Activated effector memory CD4-positive, alpha-beta T cell treated with anti-CD3 and anti-CD28 coated beads, Interleukin-2, amount 50 U/mL, for 16 hours (primary cell): Measurements from ENCODE around the gene ZFYVE16.
"Not testable (repeated sequence)": the region's sequence is repeated elsewhere in the genome, so short reads cannot be mapped to it uniquely, and the experiment has no call there.

Experiments used
- DNase-seq: peaks from one replicate; pipeline ENCODE4 v3.0.0-alpha.2; 2020

ZFYVE16 gene

DNA sequence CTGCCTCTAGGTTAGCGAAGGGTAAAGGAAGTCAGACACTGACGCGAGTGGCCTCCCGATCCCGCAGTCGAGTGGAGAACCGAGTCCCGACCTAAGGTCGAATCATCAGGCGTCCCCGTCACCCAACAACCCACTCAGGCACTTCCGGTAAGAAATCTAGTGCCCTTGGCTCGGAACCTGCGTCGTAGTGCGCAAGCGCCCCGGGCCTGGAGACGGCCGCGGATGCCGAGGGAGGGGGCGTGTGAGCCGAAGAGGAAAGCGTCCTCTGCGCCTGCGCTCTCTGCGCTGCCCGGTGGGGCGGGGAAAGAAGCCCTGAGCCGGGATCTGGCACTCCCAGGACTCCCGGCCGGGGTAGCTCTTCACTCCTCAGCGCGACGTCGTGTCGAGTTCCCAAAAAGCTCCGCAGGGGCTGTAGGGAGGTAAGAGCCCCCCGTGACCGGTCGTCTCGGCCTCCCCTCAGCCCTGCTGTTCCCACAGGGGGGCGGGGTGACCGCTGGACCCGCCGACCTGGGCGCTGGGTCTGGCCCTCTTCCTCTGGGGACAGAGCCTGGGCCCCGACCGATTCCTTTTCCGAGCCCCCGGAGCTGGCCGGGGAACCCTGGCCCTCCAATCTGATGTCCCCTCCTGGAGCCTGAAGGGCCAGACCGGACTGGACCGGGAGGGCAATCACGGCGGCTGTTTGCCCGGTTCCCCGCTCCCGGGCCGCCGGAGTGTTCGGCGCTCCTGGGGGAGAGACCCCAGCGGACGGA, at the start of gene ZFYVE16:
Gene ZFYVE16 (plus strand): TSS at position 330 of the 749 bp plus-strand sequence. CDS start 26,084 bp downstream, outside the sequence.
- peak; percentile 99 for DNase-seq

DNA sequence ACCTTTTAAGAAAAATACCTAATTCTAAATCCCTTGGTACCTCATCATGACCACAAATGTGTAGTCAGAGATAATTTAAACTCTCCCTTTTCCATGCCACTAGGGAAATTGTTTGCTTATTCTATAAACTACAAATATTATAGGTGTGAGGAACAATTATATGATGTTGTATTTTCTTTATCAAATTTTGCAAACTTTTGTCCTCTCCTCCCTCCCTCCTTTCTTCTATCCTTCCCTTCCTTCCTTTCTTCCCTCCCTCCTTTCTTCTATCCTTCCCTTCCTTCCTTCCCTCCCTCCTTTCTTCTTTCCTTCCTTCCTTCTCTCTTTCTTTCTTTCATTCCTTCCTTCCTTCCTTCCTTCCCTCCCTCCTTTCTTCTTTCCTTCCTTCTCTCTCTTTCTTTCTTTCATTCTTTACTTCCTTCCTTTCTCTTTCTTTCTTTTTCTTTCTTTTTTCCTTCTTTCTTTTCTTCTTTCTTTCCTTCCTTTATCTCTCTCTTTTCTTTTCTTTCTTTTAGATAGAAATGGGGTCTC, 46.9 kb upstream of the ZFYVE16 start:
- DNase-seq, result no peak

DNA sequence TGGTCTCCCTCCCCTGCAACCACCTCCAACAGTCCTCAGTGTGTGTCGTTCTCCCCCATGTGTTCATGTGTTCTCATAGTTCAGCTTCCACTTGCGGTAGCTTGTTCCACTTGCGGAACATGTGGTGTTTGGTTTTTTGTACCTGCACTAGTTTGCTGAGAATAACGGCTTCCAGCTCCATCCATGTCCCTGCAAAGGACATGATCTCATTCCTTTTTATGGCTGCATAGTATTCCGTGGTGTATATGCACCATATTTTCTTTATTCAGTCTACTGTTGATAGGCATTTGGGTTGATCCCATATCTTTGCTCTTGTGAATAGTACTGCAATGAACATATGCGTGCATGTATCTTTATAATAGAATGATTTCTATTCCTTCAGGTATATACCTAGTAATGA, 43.0 kb upstream of the ZFYVE16 start:
- no peak for DNase-seq

DNA sequence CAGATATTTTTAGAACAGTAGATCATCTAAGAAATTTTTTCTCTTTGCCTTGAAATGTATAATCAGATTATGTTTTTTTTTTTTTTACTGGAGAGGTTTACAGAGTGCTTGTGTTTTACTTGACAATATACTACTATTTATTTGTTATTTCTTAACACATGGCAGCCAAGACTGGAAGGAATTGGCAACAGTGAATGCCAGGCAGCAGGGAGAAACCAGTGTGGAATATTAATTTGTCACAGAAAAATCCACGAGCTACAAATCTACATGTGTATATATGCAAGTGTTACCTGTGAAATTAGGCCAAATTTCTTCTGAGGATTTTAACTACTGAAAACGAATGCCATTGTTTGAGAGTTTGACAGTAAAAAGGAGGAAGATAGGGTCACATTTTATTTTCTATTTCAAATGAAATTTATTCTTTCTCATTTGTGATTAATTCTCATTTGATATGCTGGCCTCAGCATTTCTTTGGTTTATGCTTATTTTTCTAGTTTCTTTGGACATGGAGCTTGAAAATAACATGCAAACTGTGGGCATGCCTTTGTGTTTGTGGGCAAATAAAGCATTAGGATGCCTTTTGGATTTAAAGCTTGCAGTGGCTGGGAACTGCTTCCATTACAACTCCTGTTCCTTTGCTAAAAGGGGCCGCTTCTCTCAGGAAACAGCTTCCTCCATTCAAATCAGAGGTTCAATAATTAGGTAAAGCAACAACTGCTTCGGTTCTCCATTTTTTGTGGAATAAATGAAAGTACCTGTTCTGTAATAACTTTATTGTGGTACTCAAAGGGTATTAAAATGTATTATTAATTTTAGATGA, 39.0 kb upstream of the ZFYVE16 start:
- no peak for DNase-seq

DNA sequence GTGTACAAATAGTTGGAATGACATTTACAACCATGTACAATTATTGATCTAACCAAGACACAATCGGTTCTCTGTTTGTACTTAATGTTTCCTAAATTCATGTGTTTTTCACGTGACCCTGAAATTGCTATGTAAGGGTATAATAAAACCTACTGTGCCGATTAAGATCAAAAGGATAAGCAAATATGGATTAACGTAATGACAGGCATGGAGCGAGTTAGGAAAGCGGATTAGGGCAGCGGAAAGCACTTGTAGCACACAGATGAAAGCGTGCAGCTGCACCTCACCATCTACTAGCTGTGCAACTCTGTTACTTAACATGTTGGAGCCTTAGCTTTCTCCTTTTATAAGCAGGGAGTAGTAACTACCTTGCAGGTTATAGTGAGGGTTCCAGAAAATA, 38.3 kb upstream of the ZFYVE16 start:
- DNase-seq, result no peak

DNA sequence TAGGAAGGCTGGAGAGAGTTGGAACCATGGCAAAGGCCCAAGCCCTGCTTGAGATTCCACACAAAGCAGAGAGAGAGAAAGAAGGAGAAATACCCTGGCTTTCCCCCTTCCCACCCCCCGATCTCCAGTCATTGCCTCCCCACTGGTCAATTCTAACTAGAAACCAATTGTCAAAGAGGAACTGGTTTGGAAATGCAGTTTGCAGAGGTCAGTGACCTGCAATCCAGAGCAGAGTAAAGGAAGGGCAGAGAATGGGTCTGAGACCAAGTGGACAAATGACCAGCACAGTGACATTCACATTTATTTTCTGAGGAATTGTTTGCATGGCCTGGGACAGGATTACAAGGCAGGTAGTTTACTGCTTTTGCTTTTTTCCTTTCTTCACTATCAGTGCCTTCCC, 37.5 kb upstream of the ZFYVE16 start:
- no peak for DNase-seq

DNA sequence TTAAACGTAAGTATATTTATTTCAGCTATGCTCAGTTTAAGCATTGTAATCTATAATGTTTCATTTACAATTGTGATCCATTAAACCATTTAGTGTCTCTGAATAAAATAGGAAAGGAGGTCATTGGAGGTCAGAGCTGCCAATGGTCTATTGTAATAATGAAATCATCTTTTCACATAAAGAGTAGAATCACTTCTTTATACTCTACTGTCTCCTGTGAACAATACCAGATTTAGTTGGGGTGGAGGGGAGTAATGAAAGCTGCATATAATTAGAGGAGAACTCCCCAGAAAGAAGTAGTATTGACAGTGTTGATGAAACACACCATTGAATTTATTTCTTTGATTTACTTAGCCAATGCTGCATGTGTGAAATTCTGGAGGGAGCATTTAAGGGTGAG, 35.1 kb upstream of the ZFYVE16 start:
- DNase-seq, result no peak

DNA sequence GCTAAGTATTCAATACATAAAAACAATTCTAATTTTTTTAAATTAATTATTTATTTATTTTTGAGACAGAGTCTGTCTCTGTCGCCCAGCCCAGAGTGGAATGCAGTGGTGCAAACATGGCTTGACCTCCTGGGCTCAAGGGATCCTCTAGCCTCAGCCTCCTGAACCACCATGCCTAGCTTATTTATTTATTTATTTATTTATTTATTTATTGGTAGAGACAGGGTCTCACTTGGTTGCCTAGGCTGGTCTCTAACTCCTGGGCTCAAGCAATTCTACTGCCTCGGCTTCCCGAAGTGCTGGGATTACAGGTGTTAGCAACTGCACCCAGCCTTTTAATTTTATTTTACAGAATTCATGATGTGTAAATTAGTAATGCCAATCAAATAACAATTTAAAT, 33.7 kb upstream of the ZFYVE16 start:
- DNase-seq, result no peak

DNA sequence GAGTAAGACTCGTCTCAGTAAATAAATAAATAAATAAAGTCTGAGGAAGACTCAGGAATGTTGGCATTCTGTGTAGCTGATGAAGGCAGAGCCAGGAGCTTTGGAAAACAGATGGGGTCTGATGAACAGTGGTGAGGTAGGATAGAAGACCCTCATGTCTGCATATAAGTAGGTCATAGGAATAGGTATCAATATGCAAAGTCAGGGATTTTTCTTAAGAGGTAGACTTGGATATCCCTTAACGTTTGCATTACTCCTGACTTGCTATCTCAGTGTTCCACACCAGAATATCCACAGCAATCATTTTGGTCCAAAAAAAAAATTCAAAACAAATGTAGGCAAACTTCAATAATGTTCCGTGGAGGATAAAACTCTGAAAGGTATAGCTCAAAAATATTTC, 31.3 kb upstream of the ZFYVE16 start:
- no peak for DNase-seq

DNA sequence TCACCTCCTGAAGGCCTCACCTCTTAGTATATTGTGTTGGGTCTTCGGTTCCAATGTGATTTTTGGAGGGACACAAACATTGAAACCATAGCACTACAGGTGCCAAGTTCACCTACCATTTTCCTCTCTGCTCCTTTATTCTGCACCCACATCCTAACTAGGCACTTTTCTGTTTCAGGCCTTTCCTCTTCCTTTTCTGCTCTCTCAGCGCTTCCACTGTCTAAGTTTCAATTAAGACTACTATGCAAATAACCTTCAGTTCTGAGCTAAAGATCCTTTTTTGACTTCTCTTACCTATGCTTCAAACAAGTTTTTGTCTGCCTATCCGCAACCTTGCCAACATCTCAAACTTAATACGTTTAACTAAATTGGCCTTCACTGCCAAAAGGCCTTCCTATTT, 25.4 kb upstream of the ZFYVE16 start:
- DNase-seq, result no peak

DNA sequence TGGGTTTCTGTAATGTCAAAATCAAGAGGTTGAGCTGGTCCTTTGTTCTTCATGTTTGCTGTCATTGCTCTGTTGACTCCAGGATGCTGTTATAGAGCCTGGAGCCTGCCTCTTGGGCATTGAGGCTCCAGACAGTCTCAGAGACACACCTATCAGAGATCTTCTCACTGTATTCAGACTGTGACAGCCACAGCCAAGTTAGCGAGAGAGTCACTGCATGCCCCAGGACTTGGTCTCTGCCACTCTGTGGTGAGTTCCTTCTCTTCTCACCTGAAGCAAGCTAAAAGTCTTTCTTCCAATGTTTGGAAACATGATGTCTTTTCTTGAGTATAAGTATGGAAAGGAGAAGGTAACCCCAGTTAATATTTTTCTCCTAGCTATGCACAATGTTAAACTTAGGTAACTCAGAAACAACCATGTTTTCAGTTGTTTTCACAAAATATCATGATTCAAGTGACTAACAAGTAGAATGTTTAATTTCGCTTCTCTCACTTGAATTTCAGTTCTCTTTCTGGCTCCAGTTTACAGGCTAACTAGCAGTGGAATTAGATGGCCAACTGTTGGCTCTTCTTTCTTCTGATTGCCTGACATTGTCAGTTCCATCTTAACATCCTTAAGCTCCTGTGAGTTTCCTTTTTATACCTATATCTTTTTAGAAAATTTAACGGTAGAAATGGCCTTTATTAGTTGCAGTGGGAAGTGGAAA, 20.6 kb upstream of the ZFYVE16 start:
- DNase-seq, result no peak

DNA sequence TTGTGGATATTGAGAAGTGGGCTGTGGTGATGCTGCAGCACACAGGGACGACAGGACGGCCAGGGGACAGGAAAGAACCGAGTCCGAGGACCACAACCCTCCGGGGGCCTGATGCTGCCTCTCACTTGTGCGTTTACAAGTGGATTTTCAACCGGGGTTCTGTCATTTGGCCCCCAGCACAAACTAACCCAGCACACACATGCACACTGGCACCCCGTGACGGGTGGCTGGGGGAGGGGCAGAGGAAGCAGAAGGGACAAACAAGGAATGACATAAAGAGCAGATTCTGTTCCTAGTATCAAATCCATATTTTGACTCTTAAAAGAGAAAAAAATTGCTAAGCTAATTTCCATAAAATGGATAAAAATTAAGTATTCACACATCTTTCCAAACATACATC, 18.3 kb upstream of the ZFYVE16 start:
- DNase-seq, result no peak

DNA sequence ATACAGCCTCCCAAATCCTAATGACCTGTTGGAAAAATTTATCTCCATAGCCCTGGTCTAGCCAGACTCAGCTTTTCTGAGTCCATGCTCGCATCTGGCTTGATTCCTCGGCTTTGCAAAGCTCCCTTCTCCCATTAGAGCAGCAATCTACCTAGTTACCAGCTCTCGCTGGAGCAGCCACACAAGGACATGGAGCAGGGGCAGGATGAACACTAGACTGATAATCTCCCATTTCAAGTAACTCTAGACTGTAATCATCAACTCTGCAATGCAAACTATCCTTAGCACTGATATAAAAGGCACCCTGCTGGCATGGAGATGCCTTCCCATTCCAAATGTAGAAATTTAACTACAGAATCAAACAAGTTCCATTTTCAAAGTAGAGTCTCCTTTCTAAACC, 17.5 kb upstream of the ZFYVE16 start:
- not testable (repeated sequence) for DNase-seq

DNA sequence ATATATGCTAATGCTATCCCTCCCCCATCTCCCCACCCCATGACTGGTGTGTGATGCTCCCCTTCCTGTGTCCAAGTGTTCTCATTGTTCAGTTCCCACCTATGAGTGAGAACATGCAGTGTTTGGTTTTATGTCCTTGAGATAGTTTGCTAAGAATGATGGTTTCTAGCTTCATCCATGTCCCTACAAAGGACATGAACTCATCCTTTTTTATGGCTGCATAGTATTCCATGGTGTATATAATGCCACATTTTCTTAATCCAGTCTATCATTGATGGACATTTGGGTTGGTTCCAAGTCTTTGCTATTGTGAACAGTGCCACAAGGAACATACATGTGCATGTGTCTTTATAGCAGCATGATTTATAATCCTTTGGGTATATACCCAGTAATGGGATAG, 16.6 kb upstream of the ZFYVE16 start:
- DNase-seq, result not testable (repeated sequence)

DNA sequence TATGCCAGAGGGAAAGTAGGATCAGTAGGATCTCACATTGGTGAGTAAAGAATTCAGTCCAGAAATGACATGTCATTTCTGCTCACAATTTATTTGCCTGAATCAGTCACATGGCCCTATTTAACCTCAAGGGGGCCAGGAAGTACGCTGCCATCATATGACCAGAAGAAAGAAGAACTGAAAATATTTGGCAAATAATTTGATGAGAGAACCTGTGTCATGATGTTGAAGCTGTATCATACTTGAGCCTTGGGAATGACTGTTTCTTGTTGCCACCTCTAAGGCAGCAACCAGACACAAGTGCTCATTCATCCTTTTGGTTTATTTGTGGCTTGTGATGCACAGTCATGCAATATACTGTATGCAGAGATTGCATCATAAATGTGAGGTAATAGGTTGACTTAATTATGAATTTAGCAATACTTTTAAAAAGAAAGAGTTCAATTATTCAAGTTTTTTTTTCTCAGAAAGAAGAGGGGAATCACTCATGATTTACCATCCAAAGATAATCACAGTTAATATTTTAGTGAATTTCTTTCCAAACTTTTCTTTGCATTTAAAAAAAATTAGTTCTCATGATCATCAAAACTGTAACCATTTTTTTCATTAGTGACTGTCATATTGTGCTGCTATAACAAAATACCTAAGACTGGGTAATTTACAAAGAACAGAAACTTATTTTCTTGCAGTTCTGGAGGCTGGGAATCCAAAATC, 8.2 kb upstream of the ZFYVE16 start:
- no peak for DNase-seq

DNA sequence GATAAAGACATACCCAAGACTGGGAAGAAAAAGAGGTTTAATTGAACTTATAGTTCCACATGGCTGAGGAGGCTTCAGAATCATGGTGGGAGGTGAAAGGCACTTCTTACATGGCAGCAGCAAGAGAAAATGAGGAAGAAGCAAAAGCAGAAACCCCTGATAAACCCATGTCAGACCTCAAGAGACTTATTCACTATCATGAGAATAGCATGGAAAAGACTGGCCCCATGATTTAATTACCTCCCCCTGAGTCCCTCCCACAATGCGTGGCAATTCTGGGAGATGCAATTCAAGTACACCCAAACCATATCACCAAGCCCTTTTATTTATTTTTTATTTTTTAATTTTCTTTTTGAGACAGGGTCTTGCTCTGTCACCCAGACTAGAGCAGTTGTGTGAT, 7.5 kb upstream of the ZFYVE16 start:
- not testable (repeated sequence) for DNase-seq

DNA sequence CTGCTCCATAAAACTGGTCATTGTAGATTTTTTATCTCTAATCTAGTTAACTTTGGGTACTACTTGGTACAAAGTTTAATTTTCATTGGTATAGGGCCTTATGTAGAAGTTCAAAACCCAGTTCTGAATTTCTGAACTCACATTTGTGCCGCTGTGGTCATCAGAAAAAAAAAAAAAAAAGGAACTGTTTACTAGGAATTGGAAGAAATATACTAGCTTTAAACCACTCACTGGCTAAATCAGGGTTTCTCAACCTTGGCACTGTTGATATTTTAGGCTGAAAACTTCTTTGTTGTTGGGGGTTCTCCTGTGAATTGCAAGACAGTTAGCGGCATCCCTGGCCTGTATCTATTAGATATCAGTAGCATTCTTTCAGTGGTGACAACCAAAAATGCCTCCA, 4.1 kb upstream of the ZFYVE16 start:
- no peak for DNase-seq

DNA sequence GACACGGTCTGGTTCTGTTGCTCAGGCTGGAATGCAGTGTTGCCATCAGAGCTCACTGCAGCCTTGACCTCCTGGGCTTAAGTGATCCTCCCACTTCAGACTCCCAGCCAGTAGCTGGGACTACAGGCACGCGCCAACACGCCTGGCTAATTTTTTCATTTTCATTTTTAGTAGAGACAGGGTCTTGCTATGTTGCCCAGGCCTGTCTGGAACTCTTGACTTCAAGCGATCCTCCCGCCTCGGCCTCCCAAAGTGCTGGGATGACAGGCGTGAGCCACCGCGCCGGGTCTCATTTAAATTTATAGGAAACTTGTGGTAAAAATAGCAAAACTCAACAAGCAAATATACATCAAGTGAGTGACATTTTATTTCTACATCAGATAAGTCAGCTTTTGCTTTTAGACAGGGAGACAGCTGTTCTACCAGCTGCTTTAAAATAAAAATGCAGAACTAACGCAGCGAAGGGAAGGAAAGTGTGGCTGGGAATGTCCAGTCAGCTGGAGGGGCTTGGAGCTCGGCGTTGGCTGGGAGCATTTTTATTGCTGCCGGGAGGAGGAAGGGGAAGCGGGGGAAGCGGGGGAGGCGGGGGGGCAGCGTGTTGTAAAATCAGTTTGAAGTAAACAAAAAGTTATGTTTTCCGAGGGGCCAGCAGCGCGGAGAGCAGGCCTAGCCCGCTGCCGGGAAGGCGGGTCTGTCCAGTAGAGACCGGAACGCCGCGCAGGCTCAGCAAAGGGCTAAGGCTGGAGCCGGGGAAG, 707 bp upstream of the ZFYVE16 start:
- DNase-seq, result no peak

DNA sequence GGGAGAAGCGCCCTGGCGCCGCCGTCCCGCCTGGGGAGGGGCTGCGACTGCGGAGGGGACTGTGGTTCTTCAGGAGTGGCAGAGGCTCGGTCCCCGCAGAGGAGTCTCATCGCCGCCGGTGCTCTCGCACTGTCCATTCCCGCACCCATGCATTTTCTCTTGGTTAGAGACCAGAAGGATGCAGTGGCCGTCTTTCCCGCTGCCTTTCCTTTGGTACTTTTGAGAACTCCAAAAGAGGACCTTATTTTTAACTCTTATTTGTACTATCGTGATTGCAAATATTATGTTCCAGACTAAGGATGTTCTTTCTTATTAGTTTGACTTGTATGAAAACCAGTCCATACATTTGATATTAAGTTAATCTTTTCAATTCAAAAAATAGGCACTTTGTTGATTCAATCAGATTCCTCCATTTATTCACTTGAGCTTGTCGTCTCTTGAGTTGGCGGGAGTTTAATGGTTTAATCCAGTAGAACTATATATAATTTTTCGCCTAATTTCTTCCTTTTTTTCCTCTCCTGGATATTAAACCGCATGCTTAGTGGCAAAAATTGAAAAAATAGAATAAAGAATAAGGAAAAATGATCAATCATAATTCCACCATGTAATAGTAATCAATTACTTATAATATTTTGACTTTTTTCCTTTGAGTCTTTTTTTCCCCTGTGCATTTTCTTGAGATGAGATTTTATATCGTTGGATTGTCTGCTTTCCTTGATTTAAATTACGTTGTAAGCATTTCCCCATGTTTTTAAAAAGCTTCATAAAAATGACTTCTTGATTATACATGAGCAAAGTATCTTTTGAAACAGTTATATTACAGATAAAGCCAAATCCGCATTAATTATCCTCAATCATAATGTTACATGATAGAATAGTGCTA, 861 bp downstream of the ZFYVE16 start:
- peak; percentile 83 for DNase-seq

DNA sequence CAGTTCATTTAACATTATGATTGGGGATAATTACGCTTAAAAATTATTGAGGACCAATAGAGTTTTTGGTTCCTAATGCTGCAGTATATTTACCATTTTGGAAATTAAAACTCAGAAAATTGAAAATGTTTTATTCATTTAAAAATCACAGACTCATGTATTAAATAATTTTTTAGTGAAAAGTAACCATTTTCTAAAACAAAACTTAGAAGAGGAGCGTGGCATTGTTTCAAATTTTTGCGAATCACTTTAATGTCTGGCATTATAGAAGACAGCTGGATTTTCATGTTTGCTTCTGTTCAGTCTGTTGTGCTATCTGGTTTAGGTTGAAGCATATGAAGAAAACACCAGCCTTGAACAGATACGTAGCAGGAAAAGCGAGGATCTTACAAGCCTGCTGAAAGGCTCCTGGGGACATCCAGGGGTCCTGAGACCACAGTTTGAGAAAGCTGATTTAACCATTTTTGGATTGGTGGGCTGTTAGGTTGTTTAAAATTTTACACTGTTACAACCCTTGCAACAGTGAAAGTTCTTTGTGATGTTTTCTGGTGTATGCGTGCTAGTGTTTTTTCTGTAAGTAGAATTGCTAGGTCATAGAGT, 1.6 kb downstream of the ZFYVE16 start:
- no peak for DNase-seq
